ELR (cell line): ENCODE results near the gene METTL26.

Experiments
- DNase-seq: peaks from one replicate; pipeline ENCODE4 v3.0.0-alpha.2; 2015; ENCODE audit warnings: low read depth

The METTL26 gene

DNA sequence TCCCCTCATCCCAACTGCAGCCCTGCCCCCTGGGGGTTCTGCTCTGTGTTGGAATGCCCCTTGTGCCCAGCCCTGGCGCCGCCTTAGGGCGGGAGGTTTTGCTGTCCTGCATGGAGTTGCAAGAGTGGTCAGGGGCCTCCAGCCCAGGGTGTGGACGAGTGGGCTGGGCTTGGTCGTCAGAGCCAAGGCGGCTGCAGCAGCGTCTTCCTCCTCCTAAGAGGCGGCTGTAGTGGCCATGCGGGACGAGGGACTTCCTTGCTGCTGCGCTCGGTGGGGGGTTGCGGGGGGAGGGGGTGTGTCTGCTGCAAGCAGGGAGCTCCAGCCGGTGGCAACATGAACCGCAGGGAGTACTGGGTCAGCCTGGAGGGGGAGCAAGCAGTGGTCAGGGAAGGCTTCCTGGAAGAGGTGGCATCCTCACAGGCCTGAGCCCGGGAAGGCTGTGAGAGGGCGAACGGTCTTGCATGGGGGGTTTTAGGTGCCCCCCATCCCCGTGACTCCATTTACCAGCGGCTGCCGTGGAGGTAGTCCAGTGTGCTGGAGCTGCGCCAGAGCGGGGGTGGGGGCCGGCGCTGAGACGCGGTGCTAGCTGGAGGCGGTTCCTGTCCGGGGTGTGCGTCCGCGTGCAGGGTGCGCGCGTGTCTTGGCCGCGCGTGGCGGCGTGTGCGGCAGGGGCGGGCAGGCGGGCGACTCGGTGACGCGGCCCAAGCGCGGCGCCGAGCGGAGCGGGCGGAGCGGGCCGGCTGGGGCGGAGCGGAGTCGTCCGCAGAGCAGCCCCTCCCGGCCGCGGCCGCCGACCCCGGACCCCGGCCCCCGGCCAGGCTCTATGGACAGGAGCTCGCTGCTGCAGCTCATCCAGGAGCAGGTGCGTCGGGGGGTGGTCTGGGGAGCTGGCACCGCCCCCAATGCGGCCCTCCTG lies 39.1 kb upstream of the METTL26 start, which contains the start of gene RHBDL1:
RHBDL1 (plus strand) TSS at position 704 of the 916 bp plus-strand sequence; CDS start at position 824, 120 bp downstream.
- peak; percentile 46 for DNase-seq

GRCh38 chr16:674214-674881 lies 38.2 kb upstream of the METTL26 start:
- DNase-seq, result no peak

GRCh38 chr16:673399-673991 lies 37.4 kb upstream of the METTL26 start:
- no peak for DNase-seq

DNA sequence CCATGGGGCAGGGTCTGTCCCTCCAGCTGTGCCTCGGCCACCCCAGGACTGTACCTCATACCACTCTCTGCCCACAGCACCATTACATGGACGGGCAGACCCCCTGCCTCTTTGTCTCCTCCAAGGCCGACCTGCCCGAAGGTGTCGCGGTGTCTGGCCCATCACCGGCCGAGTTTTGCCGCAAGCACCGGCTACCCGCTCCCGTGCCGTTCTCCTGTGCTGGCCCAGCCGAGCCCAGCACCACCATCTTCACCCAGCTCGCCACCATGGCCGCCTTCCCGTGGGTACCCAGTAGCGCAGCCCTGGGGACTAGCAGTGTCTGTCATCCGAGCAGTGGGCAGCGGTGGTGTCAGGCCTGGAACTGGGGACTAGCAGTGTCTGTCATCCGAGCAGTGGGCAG lies 36.7 kb upstream of the METTL26 start:
- DNase-seq, result no peak

GRCh38 chr16:672371-672770 lies 36.3 kb upstream of the METTL26 start:
- no peak for DNase-seq

- DNase-seq, result no peak
Observed at GRCh38 chr16:671353-672131, 35.4 kb upstream of the METTL26 start.

- DNase-seq, result no peak
Observed at GRCh38 chr16:670485-671352, 34.6 kb upstream of the METTL26 start.

DNA sequence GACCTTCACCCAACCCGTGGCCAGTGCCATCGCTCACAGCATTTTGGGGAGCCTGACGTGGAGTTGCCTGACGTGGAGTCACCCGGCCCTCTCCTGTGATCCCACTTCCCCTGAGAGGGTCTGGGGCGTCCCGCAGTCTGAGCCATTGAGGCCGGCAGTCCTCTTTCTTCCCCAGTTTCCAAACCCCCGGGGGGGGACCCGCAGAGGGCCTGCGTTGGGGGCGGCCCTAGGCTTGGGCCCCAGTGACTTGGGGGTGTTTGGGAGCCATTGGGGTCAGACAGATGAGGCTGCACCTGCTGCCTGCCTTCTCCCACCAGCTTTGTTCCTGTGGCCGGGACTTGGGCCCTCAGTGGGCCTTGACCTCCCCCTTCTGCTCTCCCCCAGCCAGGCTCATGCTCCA lies 33.6 kb upstream of the METTL26 start:
- no peak for DNase-seq

DNA sequence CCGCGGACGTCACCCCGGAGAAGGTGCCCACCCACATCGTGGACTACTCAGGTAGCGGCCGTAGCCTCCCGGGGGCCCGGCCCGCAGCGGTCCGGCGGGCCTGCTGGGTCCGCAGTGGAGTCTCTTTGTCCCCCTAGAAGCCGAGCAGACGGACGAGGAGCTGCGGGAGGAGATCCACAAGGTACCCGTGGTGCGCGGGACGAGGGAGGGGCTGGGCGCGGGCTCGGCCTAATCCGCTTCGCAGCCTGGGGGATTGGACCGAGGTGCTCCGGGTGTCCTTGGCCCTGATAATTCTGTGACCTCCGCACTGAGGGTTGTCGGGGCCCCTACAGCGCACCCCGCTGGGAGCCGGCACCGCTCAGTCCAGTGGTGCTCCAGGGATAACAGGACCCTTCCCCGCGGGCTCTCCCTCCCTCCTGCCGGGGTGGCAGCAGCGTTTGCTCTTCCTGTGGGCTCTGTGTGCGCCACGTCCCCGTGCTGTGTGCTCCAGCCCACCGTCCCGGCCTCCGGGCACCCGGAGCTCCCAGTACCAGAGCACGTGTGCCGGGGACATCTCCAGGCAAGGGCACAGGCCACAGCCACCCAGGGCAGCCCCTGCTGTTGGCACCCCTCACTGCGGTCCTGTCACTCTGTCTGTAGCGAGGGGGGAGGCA lies 32.5 kb upstream of the METTL26 start:
- DNase-seq, result peak; percentile 40

- peak; percentile 93 for DNase-seq
Observed at GRCh38 chr16:667780-668518, 31.8 kb upstream of the METTL26 start, which contains the start of gene RHOT2. RHOT2 (plus strand) TSS chr16:668132; CDS start chr16:668200, 68 bp downstream.

- no peak for DNase-seq
Observed at GRCh38 chr16:667113-667779, 31.1 kb upstream of the METTL26 start.

GRCh38 chr16:666572-666971 lies 30.5 kb upstream of the METTL26 start:
- no peak for DNase-seq

DNA sequence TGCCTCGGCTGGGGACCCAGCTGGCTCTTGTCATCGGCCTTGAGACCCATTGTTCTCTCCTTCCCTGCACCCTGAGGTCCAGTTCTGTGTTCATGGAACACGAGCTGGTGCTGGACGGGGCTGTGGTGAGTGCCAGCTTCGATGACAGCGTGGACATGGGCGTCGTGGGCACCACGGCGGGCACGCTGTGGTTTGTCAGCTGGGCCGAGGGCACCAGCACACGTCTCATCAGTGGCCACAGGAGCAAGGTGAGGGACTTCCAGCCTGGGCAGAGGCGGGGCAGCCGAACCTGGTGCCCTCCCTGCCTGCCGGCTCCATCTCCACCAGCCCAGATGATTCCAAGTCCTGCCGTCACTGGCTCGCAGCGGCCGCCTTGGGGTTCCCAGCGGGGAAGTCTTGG lies 26.5 kb upstream of the METTL26 start:
- DNase-seq, result no peak

DNA sequence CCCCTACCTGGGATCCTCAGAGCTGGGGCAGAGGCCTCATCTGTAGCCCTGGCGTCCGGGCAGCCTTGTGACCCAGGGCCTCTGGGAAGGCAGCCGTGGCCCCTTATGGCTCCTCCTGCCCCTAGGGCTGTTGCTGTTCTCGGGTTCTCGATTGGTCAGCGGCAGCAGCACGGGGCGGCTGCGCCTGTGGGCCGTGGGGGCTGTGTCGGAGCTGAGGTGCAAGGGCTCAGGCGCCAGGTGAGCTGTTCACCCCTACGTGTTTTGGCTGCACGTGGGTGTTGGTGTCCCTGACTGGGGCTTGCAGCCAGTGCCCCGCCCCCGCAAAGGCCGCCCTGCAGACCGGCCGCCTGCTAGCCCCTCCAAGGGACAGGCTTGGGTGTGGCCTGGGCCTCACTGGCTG lies 26.0 kb upstream of the METTL26 start:
- DNase-seq, result no peak

DNA sequence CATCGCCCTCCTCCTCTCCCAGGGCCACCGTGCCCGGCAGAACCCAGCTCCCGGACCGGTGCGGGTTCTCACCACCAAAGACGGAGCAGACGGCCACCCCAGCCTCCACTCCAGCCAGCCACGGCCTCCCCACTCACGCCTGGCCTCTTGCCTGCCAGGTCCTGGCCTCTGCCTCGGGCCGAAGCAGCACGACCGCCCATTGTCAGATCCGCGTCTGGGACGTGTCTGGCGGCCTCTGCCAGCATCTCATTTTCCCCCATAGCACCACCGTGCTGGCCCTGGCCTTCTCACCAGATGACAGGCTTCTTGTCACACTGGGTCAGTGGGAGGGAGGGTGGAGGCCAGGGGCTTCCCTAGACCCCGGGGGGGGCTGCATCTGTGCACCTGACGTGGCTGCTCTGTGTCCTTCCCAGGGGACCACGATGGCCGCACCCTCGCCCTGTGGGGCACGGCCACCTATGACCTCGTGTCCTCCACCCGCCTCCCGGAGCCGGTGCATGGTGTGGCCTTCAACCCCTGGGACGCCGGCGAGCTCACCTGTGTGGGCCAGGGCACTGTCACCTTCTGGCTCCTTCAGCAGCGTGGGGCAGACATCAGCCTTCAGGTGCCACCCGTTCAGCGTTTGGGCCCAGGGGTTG lies 25.2 kb upstream of the METTL26 start:
- DNase-seq, result no peak

DNA sequence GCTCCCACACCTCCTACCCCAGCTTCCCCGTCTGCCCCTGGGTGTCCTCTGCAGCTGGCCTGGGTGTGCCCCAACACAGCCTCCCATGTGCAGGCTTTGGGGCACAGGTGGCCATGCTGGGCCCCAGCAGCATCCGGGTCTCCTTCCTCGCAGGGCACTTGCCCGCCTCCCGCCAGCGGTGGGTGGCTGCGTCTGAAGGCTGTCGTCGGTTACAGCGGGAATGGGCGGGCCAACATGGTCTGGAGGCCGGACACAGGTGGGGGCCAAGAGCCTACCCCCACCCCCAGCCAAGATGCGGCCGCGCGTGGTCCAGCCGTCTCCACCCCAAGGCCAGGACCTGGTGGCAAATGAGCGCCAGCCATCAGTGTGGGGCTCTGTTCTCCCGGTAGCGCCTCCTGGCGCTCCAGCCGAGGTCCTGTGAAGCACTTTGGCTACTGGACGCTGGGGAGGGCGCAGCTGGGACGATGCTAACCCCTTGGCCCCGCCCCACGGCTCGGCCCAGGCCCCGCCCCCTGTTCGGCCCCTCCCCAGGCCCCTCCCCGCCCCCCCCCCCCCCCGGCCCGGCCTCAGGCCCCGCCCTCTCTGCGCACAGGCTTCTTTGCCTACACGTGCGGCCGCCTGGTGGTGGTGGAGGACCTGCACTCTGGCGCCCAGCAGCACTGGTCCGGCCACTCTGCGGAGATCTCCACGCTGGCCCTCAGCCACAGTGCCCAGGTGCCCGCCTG lies 24.5 kb upstream of the METTL26 start:
- peak; percentile 88 for DNase-seq

GRCh38 chr16:660132-660458 lies 24.0 kb upstream of the METTL26 start:
- DNase-seq, result no peak

GRCh38 chr16:659618-660017 lies 23.5 kb upstream of the METTL26 start:
- DNase-seq, result no peak
